Measurements from ENCODE around the gene ANXA6.

Gene ANXA6

GRCh38 chr5:151079838-151080612 is 77.6 kb downstream of the ANXA6 start:
- peak; percentile 97 for DNase-seq

GRCh38 chr5:151078490-151079262 is 78.9 kb downstream of the ANXA6 start:
- DNase-seq: no peak

GRCh38 chr5:151077967-151078366 is 79.6 kb downstream of the ANXA6 start:
- no peak for DNase-seq

- DNase-seq: no peak
These were observed 80.2 kb downstream of the ANXA6 start for GRCh38 chr5:151077419-151077818.

GRCh38 chr5:151076616-151077015 is 81.0 kb downstream of the ANXA6 start:
- DNase-seq: no peak

- peak; percentile 79 for DNase-seq
These were observed 81.8 kb downstream of the ANXA6 start for GRCh38 chr5:151075698-151076331.

- DNase-seq: no peak
These were observed 83.0 kb downstream of the ANXA6 start for GRCh38 chr5:151074557-151074956.

- DNase-seq: no peak
These were observed 84.3 kb downstream of the ANXA6 start for GRCh38 chr5:151073280-151073679.

GRCh38 chr5:151072630-151073025 is 85.0 kb downstream of the ANXA6 start:
- peak; percentile 96 for DNase-seq

GRCh38 chr5:151071848-151072629 is 85.5 kb downstream of the ANXA6 start:
- no peak for DNase-seq

- no peak for DNase-seq
These were observed 86.6 kb downstream of the ANXA6 start for GRCh38 chr5:151071021-151071420.

GRCh38 chr5:151070449-151070848 is 87.1 kb downstream of the ANXA6 start:
- DNase-seq: peak; percentile 62

GRCh38 chr5:151068433-151069197 is 89.0 kb downstream of the ANXA6 start:
- DNase-seq: peak; percentile 67

GRCh38 chr5:151067632-151068432 is 89.7 kb downstream of the ANXA6 start:
- DNase-seq: no peak

GRCh38 chr5:151066920-151067319 is 90.7 kb downstream of the ANXA6 start:
- no peak for DNase-seq

GRCh38 chr5:151065609-151066008 is 92.0 kb downstream of the ANXA6 start:
- DNase-seq: no peak

- DNase-seq: no peak
These were observed 92.6 kb downstream of the ANXA6 start for GRCh38 chr5:151064916-151065499.

- peak; percentile 93 for DNase-seq
These were observed 94.2 kb downstream of the ANXA6 start for GRCh38 chr5:151063142-151063989.

- DNase-seq: no peak
These were observed 95.0 kb downstream of the ANXA6 start for GRCh38 chr5:151062405-151063141.

Data from fibroblast of skin of back (primary cell).